ENCODE results near the gene IFITM2. TPM values are rescaled to one million over a fixed set of nuclear protein-coding genes. Genes with fewer than 3 reads are reported as not detected.

IFITM2 gene
- total and polyA plus RNA-seq, 2 of the 13 experiments (the other 11 are each of a cell fraction or from before 2014, with no cell fraction given), result 13.8 to 267 TPM

DNA sequence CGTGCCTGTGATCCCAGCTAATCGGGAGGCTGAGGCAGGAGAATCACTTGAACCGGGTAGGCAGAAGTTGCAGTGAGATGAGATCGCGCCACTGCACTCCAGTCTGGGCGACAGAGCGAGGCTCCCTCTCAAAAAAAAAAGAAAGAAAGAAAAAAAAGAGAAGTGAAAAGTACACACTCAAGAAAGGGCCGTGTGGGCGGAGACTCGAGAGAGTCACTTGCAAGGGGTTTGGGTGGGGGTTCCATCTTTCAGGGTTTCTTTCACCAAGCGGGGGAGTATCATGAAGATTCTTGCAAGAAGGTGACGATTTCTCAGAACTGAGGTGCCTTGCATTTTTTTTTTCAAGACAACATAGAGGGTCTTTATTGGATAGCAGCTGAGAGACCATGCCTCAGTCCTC, 4.3 kb upstream of the IFITM2 start:
- no peaks in the 10 kb centered on the region for H4K20me1 ChIP-seq (ENCODE audit: insufficient read depth, low read length)
- intact Hi-C loops (cut with micrococcal nuclease; ENCODE audit: unreplicated experiment) (no loop called here), in situ Hi-C loops (cut with HindIII; ENCODE audit: extremely low pct_ligation_motif_present, low pct_unique_long_range_greater_than_20kb) (loop anchor here (5.0 kb wide), 1 partner anchor 64 kb away; the partner anchor contains the start of gene B4GALNT4)
- H2AFZ ChIP-seq (ENCODE audit: low read length), result no peak overlapping the region
- ChIA-PET CTCF (ENCODE audit: low intra/inter-chr PET ratio, low total read pairs) (no interaction called here), POLR2A (no interaction called here)
- H3K27ac ChIP-seq (ENCODE audit: extremely low read length, insufficient read depth, low read length), result no peak overlapping the region
- DNase-seq (ENCODE audit: low spot score), result no peak
- H3K27me3 ChIP-seq (ENCODE audit: control insufficient read depth in 1 of 2, insufficient read depth in 2 of 2, low read length in 2 of 2), result peaks cover 1 to 12% of the 10 kb centered on the region in 2 experiments; a peak in 4 of 5 replicates
- H3K9ac ChIP-seq (ENCODE audit: insufficient read depth, low read depth, low read length), result no peak overlapping the region
- H3K9me3 ChIP-seq (ENCODE audit: low read length), result no peaks in the 10 kb centered on the region
- FAIRE-seq, result no peak
- H3K79me2 ChIP-seq (ENCODE audit: insufficient read depth, low read length), result no peaks in the 10 kb centered on the region
- WGBS (ENCODE audit: low lambda C conversion rate), result 90% methylated on average over 11 of the region's 12 CpGs
- BruUV-seq (replicated peaks), result no TSS peak
- no peak overlapping the region for H3K4me2 ChIP-seq (ENCODE audit: low read depth, low read length)
- no peak overlapping the region for H3K4me3 ChIP-seq (replicated peaks in 1 of 3; ENCODE audit: insufficient read depth in 1 of 3, low read depth in 2 of 3, low read length in 3 of 3)
- no peak for ATAC-seq
- no peaks in the 10 kb centered on the region for H3K36me3 ChIP-seq (replicated peaks in 1 of 2; ENCODE audit: control insufficient read depth in 1 of 2, insufficient read depth in 2 of 2, low read length in 2 of 2)
- peaks cover 57% of the 10 kb centered on the region for H3K4me1 ChIP-seq (ENCODE audit: insufficient read depth, low read length)
- no peak for TF ChIP-seq ZC3H13 (CRISPR knock-in tag; IDR thresholded peaks at IDR 0.05)
- TF ChIP-seq ZNF646 (CRISPR knock-in tag; IDR thresholded peaks at IDR 0.05), result no peak
- no peak for TF ChIP-seq HDAC1 (CRISPR knock-in tag; IDR thresholded peaks at IDR 0.05)
- TF ChIP-seq NFKB2 (CRISPR knock-in tag; IDR thresholded peaks at IDR 0.05; ENCODE audit: borderline replicate concordance), result no peak
- TF ChIP-seq ZNF781 (CRISPR knock-in tag; IDR thresholded peaks at IDR 0.05; ENCODE audit: borderline replicate concordance, not compliant biosample characterization), result no peak
- TF ChIP-seq, protein P1, sequence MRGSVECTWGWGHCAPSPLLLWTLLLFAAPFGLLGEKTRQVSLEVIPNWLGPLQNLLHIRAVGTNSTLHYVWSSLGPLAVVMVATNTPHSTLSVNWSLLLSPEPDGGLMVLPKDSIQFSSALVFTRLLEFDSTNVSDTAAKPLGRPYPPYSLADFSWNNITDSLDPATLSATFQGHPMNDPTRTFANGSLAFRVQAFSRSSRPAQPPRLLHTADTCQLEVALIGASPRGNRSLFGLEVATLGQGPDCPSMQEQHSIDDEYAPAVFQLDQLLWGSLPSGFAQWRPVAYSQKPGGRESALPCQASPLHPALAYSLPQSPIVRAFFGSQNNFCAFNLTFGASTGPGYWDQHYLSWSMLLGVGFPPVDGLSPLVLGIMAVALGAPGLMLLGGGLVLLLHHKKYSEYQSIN (CRISPR knock-in tag; IDR thresholded peaks at IDR 0.05; ENCODE audit: borderline replicate concordance), result no peak
- TF ChIP-seq TIGD3 (CRISPR knock-in tag; IDR thresholded peaks at IDR 0.05; ENCODE audit: borderline replicate concordance), result no peak
- TF ChIP-seq, protein P2, sequence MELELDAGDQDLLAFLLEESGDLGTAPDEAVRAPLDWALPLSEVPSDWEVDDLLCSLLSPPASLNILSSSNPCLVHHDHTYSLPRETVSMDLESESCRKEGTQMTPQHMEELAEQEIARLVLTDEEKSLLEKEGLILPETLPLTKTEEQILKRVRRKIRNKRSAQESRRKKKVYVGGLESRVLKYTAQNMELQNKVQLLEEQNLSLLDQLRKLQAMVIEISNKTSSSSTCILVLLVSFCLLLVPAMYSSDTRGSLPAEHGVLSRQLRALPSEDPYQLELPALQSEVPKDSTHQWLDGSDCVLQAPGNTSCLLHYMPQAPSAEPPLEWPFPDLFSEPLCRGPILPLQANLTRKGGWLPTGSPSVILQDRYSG (CRISPR knock-in tag; IDR thresholded peaks at IDR 0.05), result no peak
- no peak for TF ChIP-seq ZNF589 (CRISPR knock-in tag; conservative IDR thresholded peaks at IDR 0.05)
- no peak for TF ChIP-seq ZNF746 (CRISPR knock-in tag; IDR thresholded peaks at IDR 0.05)
- TF ChIP-seq ZNF317 (CRISPR knock-in tag; IDR thresholded peaks at IDR 0.05), result no peak
- TF ChIP-seq ZNF713 (CRISPR knock-in tag; IDR thresholded peaks at IDR 0.05), result no peak
- no peak for TF ChIP-seq ZNF564 (CRISPR knock-in tag; IDR thresholded peaks at IDR 0.05)
- no peak for TF ChIP-seq HOXA3 (CRISPR knock-in tag; IDR thresholded peaks at IDR 0.05)

Measured in HepG2 (cell line).